Liver (tissue), 9 donors: ENCODE data around the gene TAP2. TPM values are rescaled to one million over a fixed set of nuclear protein-coding genes. Genes with fewer than 3 reads are reported as not detected.

Experiments
- DNase-seq: peaks from one replicate; pipeline ENCODE4 v3.0.0-alpha.2; 2017; ENCODE audit warnings: low spot score
- H3K27ac ChIP-seq, 2 donors: one replicate each; pipeline ENCODE4 v1.7.0; 2013; ENCODE audit warnings: inconsistent platforms in 2 of 2, low read length in 2 of 2, control low read depth in 1 of 2, low read depth in 1 of 2, mild to moderate bottlenecking in 1 of 2
- H3K27me3 ChIP-seq, 4 donors: one replicate each; pipeline versions ENCODE4 v1.6.1 to v1.7.0; 2013; ENCODE audit warnings: low read length in 3 of 4, inconsistent platforms in 1 of 4, mild to moderate bottlenecking in 1 of 4, moderate library complexity in 1 of 4; ENCODE audit not compliant: control insufficient read depth in 4 of 4, insufficient read depth in 4 of 4
- H3K36me3 ChIP-seq, 4 donors: one replicate each; pipeline versions ENCODE4 v1.6.1 to v1.7.0; 2013; ENCODE audit warnings: low read length in 3 of 4, mild to moderate bottlenecking in 3 of 4, low read depth in 1 of 4, moderate library complexity in 1 of 4; ENCODE audit not compliant: control insufficient read depth in 4 of 4, insufficient read depth in 3 of 4
- H3K4me1 ChIP-seq, 4 donors: one replicate each; pipeline versions ENCODE4 v1.6.1 to v1.7.0; 2013; ENCODE audit warnings: low read length in 3 of 4, mild to moderate bottlenecking in 3 of 4, moderate library complexity in 1 of 4; ENCODE audit not compliant: control insufficient read depth in 4 of 4, insufficient read depth in 4 of 4
- H3K4me3 ChIP-seq, 3 donors: one replicate each; pipeline versions ENCODE4 v1.6.1 to v1.7.0; 2013; ENCODE audit warnings: low read length in 3 of 3, control low read depth in 1 of 3, low read depth in 1 of 3, mild to moderate bottlenecking in 1 of 3
- H3K9ac ChIP-seq, 2 donors: one replicate each; pipeline ENCODE4 v1.7.0; 2013; ENCODE audit warnings: low read length in 2 of 2, mild to moderate bottlenecking in 2 of 2, moderate library complexity in 2 of 2, control low read depth in 1 of 2, low read depth in 1 of 2
- H3K9me3 ChIP-seq, 4 donors: one replicate each; pipeline versions ENCODE4 v1.6.1 to v1.7.0; 2013; ENCODE audit warnings: low read length in 3 of 4; ENCODE audit not compliant: control insufficient read depth in 4 of 4
- EGR1 ChIP-seq, 2 donors: IDR thresholded peaks; 2 replicates each; pipeline ENCODE4 v1.6.1; 2016 to 2018; ENCODE audit warnings: antibody characterized with exemption in 2 of 2, low read depth in 2 of 2
- FOXA1 ChIP-seq: IDR thresholded peaks from 2 replicates; pipeline ENCODE4 v1.6.1; 2016; ENCODE audit warnings: antibody characterized with exemption
- FOXA2 ChIP-seq: IDR thresholded peaks from 2 replicates; pipeline ENCODE4 v1.6.1; 2016; ENCODE audit warnings: antibody characterized with exemption
- GABPA ChIP-seq, 2 donors: IDR thresholded peaks in 1 of 2; conservative IDR thresholded peaks in 1 of 2; 2 replicates each; pipeline ENCODE4 v1.6.1; 2016; ENCODE audit warnings: antibody characterized with exemption in 2 of 2, mild to moderate bottlenecking in 1 of 2, moderate library complexity in 1 of 2
- HNF4A ChIP-seq, 2 donors: conservative IDR thresholded peaks; 2 replicates each; pipeline ENCODE4 v1.6.1; 2016; ENCODE audit warnings: antibody characterized with exemption in 2 of 2, mild to moderate bottlenecking in 2 of 2
- HNF4G ChIP-seq: IDR thresholded peaks from 2 replicates; pipeline ENCODE4 v1.6.1; 2016; ENCODE audit warnings: antibody characterized with exemption
- JUND ChIP-seq, 2 donors: IDR thresholded peaks; 2 replicates each; pipeline ENCODE4 v1.6.1; 2016; ENCODE audit warnings: antibody characterized with exemption in 2 of 2
- NR2F2 ChIP-seq: IDR thresholded peaks from 2 replicates; pipeline ENCODE4 v1.6.1; 2016; ENCODE audit warnings: antibody characterized with exemption
- RAD21 ChIP-seq, 2 donors: IDR thresholded peaks; 2 replicates each; pipeline ENCODE4 v1.6.1; 2016; ENCODE audit warnings: antibody characterized with exemption in 2 of 2, mild to moderate bottlenecking in 2 of 2
- RXRA ChIP-seq, 2 donors: IDR thresholded peaks; 2 replicates each; pipeline ENCODE4 v1.6.1; 2017 to 2018; ENCODE audit warnings: antibody characterized with exemption in 2 of 2, mild to moderate bottlenecking in 1 of 2
- SP1 ChIP-seq: IDR thresholded peaks from 2 replicates; pipeline ENCODE4 v1.6.1; 2018; ENCODE audit warnings: antibody characterized with exemption, mild to moderate bottlenecking
- YY1 ChIP-seq: IDR thresholded peaks from 2 replicates; pipeline ENCODE4 v1.6.1; 2016; ENCODE audit warnings: antibody characterized with exemption, mild to moderate bottlenecking
- WGBS: extraction: QIAGEN DNeasy Blood & Tissue Kit; methylation state at CpG from one replicate; pipeline ENCODE4 v1.1.7; 2013; 5-methylcytosine and 5-hydroxymethylcytosine counted together
- polyA plus RNA-seq, 2 donors: library from polyadenylated mRNA; stranded (reverse) in 1 of 2; unstranded in 1 of 2; fragments of 200-250 nt in 1 of 2; fragments of >200 nt in 1 of 2; fragmentation: Nextera tagmentation in 1 of 2; extraction: Ambion mirVana in 1 of 2; gene quantifications; one replicate each; pipeline versions ENCODE4 v1.2.1 to v1.2.3, GENCODE V29; 2013 to 2015
- total RNA-seq, 2 donors: library from RNA; depleted of rRNA; stranded (reverse); fragments of >200 nt; gene quantifications; one replicate each; pipeline ENCODE4 v1.2.3, GENCODE V29; 2014
- TF ChIP-seq, protein P1 (sequence below): IDR thresholded peaks from 2 replicates; pipeline ENCODE4 v1.6.1; 2016; ENCODE audit warnings: antibody characterized with exemption
- TF ChIP-seq, protein P2 (sequence below): fragments of 150-350 bp; IDR thresholded peaks from 2 replicates; pipeline ENCODE4 v1.5.1; 2017; ENCODE audit warnings: improper control_type of control experiment, low read depth, low read length; ENCODE audit not compliant: missing input control
- TF ChIP-seq, protein P3 (sequence below): IDR thresholded peaks from 2 replicates; pipeline ENCODE4 v1.6.1; 2016; ENCODE audit warnings: antibody characterized with exemption
- TF ChIP-seq, protein P4 (sequence below): IDR thresholded peaks from 2 replicates; pipeline ENCODE4 v1.6.1; 2016; ENCODE audit warnings: antibody characterized with exemption, mild to moderate bottlenecking
- TF ChIP-seq, protein P5 (sequence below): IDR thresholded peaks from 2 replicates; pipeline ENCODE4 v1.6.1; 2016; ENCODE audit warnings: antibody characterized with exemption
- donor health status: healthy.
- donor health status: healthy.
- donor health status: healthy.
- donor health status: healthy.
- donor health status: healthy.

TAP2 gene
- total and polyA plus RNA-seq, 4 donors: 2.2 to 14.9 (median 6.4) TPM

DNA sequence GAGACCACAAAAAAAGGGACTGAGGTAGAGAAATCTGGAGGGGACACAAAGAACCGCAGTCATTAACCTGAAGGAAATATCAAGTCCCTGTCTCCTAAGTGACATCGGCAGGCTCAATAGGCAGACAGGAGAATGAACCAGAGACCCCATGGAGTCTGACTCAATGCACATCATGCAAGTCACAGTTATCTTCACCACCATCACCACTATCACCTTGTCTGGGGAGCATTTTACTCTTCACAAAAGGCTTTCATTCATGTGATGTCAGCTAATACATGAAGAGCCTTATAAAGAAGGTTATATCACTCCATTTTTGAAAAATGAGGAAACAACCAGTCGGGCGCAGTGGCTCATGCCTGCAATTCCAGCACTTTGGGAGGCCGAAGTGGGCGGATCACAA is 10.6 kb upstream of the TAP2 start:
- Histone ChIP-seq H3K27ac (no peak overlapping the region), H3K4me1 (peaks cover 6 to 30% (median 18%) of the 10 kb centered on the region in 4 donors), H3K9me3 (no peaks in the 10 kb centered on the region), H3K9ac (no peak overlapping the region), H3K27me3 (no peaks in the 10 kb centered on the region), H3K36me3 (peaks cover 5 to 47% (median 35%) of the 10 kb centered on the region in 4 donors), H3K4me3 (no peak overlapping the region)
- no peak for DNase-seq
- 80% methylated on average over 6 of the region's 6 CpGs for WGBS
- TF ChIP-seq HNF4A (conservative IDR thresholded peaks at IDR 0.05): no peak
- TF ChIP-seq, protein P1, sequence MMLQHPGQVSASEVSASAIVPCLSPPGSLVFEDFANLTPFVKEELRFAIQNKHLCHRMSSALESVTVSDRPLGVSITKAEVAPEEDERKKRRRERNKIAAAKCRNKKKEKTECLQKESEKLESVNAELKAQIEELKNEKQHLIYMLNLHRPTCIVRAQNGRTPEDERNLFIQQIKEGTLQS: no peak
- TF ChIP-seq, protein P2, sequence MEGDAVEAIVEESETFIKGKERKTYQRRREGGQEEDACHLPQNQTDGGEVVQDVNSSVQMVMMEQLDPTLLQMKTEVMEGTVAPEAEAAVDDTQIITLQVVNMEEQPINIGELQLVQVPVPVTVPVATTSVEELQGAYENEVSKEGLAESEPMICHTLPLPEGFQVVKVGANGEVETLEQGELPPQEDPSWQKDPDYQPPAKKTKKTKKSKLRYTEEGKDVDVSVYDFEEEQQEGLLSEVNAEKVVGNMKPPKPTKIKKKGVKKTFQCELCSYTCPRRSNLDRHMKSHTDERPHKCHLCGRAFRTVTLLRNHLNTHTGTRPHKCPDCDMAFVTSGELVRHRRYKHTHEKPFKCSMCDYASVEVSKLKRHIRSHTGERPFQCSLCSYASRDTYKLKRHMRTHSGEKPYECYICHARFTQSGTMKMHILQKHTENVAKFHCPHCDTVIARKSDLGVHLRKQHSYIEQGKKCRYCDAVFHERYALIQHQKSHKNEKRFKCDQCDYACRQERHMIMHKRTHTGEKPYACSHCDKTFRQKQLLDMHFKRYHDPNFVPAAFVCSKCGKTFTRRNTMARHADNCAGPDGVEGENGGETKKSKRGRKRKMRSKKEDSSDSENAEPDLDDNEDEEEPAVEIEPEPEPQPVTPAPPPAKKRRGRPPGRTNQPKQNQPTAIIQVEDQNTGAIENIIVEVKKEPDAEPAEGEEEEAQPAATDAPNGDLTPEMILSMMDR: no peak
- TF ChIP-seq SP1: no peak
- TF ChIP-seq NR2F2: no peak
- no peak for TF ChIP-seq RAD21 (IDR thresholded peaks at IDR 0.05)
- TF ChIP-seq JUND (IDR thresholded peaks at IDR 0.05): no peak
- TF ChIP-seq FOXA1: no peak
- TF ChIP-seq, protein P3, sequence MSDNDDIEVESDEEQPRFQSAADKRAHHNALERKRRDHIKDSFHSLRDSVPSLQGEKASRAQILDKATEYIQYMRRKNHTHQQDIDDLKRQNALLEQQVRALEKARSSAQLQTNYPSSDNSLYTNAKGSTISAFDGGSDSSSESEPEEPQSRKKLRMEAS: no peak

DNA sequence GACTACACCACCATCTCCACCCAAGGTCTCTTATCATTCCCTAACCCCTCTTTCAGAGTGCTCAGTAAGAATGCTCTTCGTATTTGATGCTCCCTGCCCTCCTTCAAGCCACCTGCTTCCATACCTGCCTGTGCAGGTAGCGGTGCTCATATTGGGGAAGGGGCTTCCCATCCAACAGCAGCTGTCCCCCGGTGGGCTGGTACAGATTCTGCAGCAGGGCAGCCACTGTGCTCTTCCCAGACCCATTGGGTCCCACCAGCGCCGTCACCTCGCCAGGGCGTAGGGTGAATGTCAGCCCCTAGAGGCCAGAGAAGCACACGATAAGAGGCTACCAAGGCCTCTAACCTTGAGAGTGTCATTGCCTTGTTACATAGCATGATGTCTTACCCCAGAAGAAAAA is 9.3 kb upstream of the TAP2 start:
- TF ChIP-seq EGR1 (IDR thresholded peaks at IDR 0.05; ENCODE audit: low read depth in 2 of 2): no peak
- TF ChIP-seq FOXA2: no peak
- H3K36me3 ChIP-seq: peaks cover 5 to 47% (median 35%) of the 10 kb centered on the region in 4 donors
- no peak overlapping the region for H3K9ac ChIP-seq
- H3K9me3 ChIP-seq: no peaks in the 10 kb centered on the region
- peaks cover 6 to 35% (median 21%) of the 10 kb centered on the region in 4 donors for H3K4me1 ChIP-seq
- 94% methylated on average over 8 of the region's 8 CpGs for WGBS
- H3K27me3 ChIP-seq: no peaks in the 10 kb centered on the region
- H3K27ac ChIP-seq: no peak overlapping the region
- H3K4me3 ChIP-seq: no peak overlapping the region
- no peak for DNase-seq

DNA sequence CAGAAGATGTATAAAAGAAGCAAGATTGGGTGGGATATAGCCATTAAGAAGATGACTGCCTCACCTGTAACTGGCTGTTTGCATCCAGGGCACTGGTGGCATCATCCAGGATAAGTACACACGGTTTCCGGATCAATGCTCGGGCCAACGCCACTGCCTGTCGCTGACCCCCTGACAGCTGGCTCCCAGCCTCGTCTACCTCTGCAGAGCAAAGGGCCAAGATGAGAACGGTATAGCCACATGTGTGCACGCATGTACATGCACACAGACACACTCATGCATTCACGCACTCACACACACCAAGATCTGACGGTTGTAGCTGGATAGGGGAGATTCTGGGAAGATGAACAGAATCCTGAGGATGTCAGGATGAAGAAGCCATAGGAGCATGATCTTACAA is 8.5 kb upstream of the TAP2 start:
- 60% methylated on average over 10 of the region's 10 CpGs for WGBS
- Histone ChIP-seq H3K4me1 (peaks cover 3 to 35% (median 22%) of the 10 kb centered on the region in 4 donors), H3K27ac (no peak overlapping the region)
- TF ChIP-seq JUND (IDR thresholded peaks at IDR 0.05): no peak
- no peak for TF ChIP-seq FOXA1
- TF ChIP-seq, protein P3: no peak
- TF ChIP-seq NR2F2: no peak
- TF ChIP-seq, protein P4, sequence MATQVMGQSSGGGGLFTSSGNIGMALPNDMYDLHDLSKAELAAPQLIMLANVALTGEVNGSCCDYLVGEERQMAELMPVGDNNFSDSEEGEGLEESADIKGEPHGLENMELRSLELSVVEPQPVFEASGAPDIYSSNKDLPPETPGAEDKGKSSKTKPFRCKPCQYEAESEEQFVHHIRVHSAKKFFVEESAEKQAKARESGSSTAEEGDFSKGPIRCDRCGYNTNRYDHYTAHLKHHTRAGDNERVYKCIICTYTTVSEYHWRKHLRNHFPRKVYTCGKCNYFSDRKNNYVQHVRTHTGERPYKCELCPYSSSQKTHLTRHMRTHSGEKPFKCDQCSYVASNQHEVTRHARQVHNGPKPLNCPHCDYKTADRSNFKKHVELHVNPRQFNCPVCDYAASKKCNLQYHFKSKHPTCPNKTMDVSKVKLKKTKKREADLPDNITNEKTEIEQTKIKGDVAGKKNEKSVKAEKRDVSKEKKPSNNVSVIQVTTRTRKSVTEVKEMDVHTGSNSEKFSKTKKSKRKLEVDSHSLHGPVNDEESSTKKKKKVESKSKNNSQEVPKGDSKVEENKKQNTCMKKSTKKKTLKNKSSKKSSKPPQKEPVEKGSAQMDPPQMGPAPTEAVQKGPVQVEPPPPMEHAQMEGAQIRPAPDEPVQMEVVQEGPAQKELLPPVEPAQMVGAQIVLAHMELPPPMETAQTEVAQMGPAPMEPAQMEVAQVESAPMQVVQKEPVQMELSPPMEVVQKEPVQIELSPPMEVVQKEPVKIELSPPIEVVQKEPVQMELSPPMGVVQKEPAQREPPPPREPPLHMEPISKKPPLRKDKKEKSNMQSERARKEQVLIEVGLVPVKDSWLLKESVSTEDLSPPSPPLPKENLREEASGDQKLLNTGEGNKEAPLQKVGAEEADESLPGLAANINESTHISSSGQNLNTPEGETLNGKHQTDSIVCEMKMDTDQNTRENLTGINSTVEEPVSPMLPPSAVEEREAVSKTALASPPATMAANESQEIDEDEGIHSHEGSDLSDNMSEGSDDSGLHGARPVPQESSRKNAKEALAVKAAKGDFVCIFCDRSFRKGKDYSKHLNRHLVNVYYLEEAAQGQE: no peak
- TF ChIP-seq, protein P5, sequence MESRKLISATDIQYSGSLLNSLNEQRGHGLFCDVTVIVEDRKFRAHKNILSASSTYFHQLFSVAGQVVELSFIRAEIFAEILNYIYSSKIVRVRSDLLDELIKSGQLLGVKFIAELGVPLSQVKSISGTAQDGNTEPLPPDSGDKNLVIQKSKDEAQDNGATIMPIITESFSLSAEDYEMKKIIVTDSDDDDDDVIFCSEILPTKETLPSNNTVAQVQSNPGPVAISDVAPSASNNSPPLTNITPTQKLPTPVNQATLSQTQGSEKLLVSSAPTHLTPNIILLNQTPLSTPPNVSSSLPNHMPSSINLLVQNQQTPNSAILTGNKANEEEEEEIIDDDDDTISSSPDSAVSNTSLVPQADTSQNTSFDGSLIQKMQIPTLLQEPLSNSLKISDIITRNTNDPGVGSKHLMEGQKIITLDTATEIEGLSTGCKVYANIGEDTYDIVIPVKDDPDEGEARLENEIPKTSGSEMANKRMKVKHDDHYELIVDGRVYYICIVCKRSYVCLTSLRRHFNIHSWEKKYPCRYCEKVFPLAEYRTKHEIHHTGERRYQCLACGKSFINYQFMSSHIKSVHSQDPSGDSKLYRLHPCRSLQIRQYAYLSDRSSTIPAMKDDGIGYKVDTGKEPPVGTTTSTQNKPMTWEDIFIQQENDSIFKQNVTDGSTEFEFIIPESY: no peak
- no peak for TF ChIP-seq GABPA (IDR thresholded peaks at IDR 0.05 in 1 of 2, conservative IDR thresholded peaks at IDR 0.05 in 1 of 2)
- TF ChIP-seq HNF4G: no peak
- no peak for TF ChIP-seq SP1
- TF ChIP-seq YY1: no peak
- no peak for TF ChIP-seq FOXA2
- TF ChIP-seq, protein P2: no peak
- TF ChIP-seq RXRA (IDR thresholded peaks at IDR 0.05): no peak
- TF ChIP-seq HNF4A (conservative IDR thresholded peaks at IDR 0.05): no peak

More for the DNA sequence above, 8.5 kb upstream of the TAP2 start:
- Histone ChIP-seq H3K9ac (no peak overlapping the region), H3K36me3 (peaks cover 5 to 48% (median 35%) of the 10 kb centered on the region in 4 donors), H3K27me3 (no peaks in the 10 kb centered on the region), H3K4me3 (no peak overlapping the region), H3K9me3 (no peaks in the 10 kb centered on the region)
- no peak for DNase-seq
